Nephron (organoid): ENCODE results near the gene KLC4.
"Not testable (repeated sequence)": the region's sequence is repeated elsewhere in the genome, so short reads cannot be mapped to it uniquely, and the experiment has no call there.

ENCODE experiments used
- H3K27ac Mint-ChIP-seq, 3 experiments: 2 replicates each; pipeline ENCODE4 v1.8.0; 2020; ENCODE audit warnings: mixed read lengths in 3 of 3, mild to moderate bottlenecking in 2 of 3, moderate library complexity in 1 of 3
- H3K27me3 Mint-ChIP-seq: 2 replicates; pipeline ENCODE4 v1.8.0; 2021; ENCODE audit warnings: low read depth, mild to moderate bottlenecking, moderate library complexity, mixed read lengths
- H3K36me3 Mint-ChIP-seq: 2 replicates; pipeline ENCODE4 v1.8.0; 2020; ENCODE audit warnings: low read depth, mixed read lengths
- H3K4me1 Mint-ChIP-seq: 2 replicates; pipeline ENCODE4 v1.8.0; 2020; ENCODE audit warnings: mixed read lengths
- H3K4me3 Mint-ChIP-seq, 3 experiments: 2 replicates each; pipeline ENCODE4 v1.8.0; 2020; ENCODE audit warnings: mild to moderate bottlenecking in 3 of 3, mixed read lengths in 3 of 3, moderate library complexity in 2 of 3
- H3K9me3 Mint-ChIP-seq: 2 replicates; pipeline ENCODE4 v1.8.0; 2020; ENCODE audit warnings: mixed read lengths
- TF ChIP-seq, protein P1 (sequence below), 3 experiments: fragments of 200-600 bp; sonication (generic); IDR thresholded peaks; one replicate each; pipeline ENCODE4 v1.5.0; 2021; ENCODE audit warnings: antibody characterized with exemption in 3 of 3; ENCODE audit not compliant: unreplicated experiment in 3 of 3

Gene KLC4

DNA sequence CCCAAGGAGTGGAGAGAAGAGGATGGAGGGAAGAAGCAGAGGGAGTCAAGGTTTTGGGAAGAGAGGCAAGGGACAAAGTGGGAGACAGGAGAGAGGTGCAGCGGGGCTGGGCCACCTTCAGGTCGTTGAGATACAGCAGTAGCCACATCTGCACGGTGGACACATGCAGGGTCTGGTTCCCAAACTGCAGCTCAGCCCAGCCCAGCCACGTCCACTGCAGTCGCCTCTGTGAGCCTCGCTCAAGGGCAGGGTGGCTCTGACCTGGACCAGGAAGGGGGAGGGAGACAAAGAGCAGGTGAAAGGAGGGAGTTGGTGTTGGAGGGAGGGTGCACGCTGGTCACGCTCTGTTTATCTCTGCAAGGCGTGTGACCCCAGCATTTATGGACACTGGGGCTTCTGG lies 20.7 kb upstream of the KLC4 start:
- H3K27me3 Mint-ChIP-seq: no peaks in the 10 kb centered on the region
- TF ChIP-seq, protein P1, sequence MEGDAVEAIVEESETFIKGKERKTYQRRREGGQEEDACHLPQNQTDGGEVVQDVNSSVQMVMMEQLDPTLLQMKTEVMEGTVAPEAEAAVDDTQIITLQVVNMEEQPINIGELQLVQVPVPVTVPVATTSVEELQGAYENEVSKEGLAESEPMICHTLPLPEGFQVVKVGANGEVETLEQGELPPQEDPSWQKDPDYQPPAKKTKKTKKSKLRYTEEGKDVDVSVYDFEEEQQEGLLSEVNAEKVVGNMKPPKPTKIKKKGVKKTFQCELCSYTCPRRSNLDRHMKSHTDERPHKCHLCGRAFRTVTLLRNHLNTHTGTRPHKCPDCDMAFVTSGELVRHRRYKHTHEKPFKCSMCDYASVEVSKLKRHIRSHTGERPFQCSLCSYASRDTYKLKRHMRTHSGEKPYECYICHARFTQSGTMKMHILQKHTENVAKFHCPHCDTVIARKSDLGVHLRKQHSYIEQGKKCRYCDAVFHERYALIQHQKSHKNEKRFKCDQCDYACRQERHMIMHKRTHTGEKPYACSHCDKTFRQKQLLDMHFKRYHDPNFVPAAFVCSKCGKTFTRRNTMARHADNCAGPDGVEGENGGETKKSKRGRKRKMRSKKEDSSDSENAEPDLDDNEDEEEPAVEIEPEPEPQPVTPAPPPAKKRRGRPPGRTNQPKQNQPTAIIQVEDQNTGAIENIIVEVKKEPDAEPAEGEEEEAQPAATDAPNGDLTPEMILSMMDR (IDR thresholded peaks at IDR 0.05; ENCODE audit: unreplicated experiment in 3 of 3): no peak
- no peak overlapping the region for H3K27ac Mint-ChIP-seq
- no peaks in the 10 kb centered on the region for H3K4me1 Mint-ChIP-seq
- H3K36me3 Mint-ChIP-seq: peaks cover 75% of the 10 kb centered on the region
- no peaks in the 10 kb centered on the region for H3K9me3 Mint-ChIP-seq
- no peak overlapping the region for H3K4me3 Mint-ChIP-seq

- Mint-ChIP-seq H3K4me3 (no peak overlapping the region), H3K36me3 (peaks cover 68% of the 10 kb centered on the region), H3K27ac (no peak overlapping the region), H3K4me1 (no peaks in the 10 kb centered on the region), H3K9me3 (no peaks in the 10 kb centered on the region), H3K27me3 (no peaks in the 10 kb centered on the region)
- TF ChIP-seq, protein P1 (IDR thresholded peaks at IDR 0.05; ENCODE audit: unreplicated experiment in 3 of 3): no peak
Measured at GRCh38 chr6:43040542-43041257, 18.7 kb upstream of the KLC4 start.

DNA sequence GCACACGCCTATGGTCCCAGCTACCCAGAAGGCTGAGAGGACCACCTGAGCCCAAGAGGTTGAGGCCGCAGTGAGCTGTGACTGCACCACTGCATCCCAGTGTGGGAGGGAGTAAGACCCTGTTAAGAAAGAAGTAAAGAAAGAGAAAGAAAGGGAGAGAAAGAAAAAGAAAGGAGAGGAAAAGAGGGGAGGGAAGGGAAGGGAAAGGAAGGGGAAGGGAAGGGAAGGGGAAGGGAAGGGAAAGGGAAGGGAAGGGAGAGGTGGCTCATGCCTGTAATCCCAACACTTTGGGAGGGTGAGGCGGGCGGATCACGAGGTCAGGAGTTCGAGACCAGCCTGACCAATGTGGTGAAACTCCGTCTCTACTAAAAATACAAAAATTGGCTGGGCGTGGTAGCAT lies 18.0 kb upstream of the KLC4 start:
- not testable (repeated sequence) for H3K27me3 Mint-ChIP-seq, H3K27ac Mint-ChIP-seq, H3K4me3 Mint-ChIP-seq, H3K4me1 Mint-ChIP-seq, H3K9me3 Mint-ChIP-seq
- H3K36me3 Mint-ChIP-seq: peaks cover 72% of the 10 kb centered on the region

DNA sequence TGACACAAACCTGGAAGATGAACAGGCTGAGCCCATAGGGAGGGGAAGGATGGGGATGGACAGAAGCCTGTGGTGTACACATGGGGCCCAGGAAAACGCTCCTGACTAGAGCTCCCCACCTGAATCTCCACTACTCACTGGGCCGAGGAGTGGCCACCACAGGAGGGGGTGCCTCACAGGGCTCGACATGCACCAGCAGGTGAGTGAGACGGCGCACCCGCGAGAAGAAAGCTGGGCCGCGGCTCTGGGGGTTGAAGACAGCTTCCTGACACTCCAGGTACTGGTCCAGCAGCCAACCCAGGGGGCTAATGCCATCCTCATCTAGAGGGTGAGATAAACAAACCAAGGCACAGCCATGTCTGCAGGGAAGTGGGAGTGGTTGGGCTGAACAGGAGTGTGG lies 16.1 kb upstream of the KLC4 start:
- Mint-ChIP-seq H3K36me3 (peaks cover 67% of the 10 kb centered on the region), H3K9me3 (no peaks in the 10 kb centered on the region), H3K27ac (no peak overlapping the region), H3K4me3 (no peak overlapping the region), H3K4me1 (no peaks in the 10 kb centered on the region), H3K27me3 (no peaks in the 10 kb centered on the region)
- TF ChIP-seq, protein P1 (IDR thresholded peaks at IDR 0.05; ENCODE audit: unreplicated experiment in 3 of 3): no peak

- no peak overlapping the region for H3K4me3 Mint-ChIP-seq
- TF ChIP-seq, protein P1 (IDR thresholded peaks at IDR 0.05; ENCODE audit: unreplicated experiment in 3 of 3): no peak
- H3K4me1 Mint-ChIP-seq: peaks cover 7% of the 10 kb centered on the region
- H3K9me3 Mint-ChIP-seq: no peaks in the 10 kb centered on the region
- no peak overlapping the region for H3K27ac Mint-ChIP-seq
- peaks cover 66% of the 10 kb centered on the region for H3K36me3 Mint-ChIP-seq
- H3K27me3 Mint-ChIP-seq: no peaks in the 10 kb centered on the region
Measured at GRCh38 chr6:43045371-43045930, 14.0 kb upstream of the KLC4 start.

- no peak overlapping the region for H3K4me3 Mint-ChIP-seq
- H3K36me3 Mint-ChIP-seq: peaks cover 64% of the 10 kb centered on the region
- H3K4me1 Mint-ChIP-seq: peaks cover 31% of the 10 kb centered on the region
- H3K9me3 Mint-ChIP-seq: no peaks in the 10 kb centered on the region
- no peak overlapping the region for H3K27ac Mint-ChIP-seq
- no peaks in the 10 kb centered on the region for H3K27me3 Mint-ChIP-seq
- TF ChIP-seq, protein P1 (IDR thresholded peaks at IDR 0.05; ENCODE audit: unreplicated experiment in 3 of 3): no peak
Measured at GRCh38 chr6:43047998-43048397, 11.4 kb upstream of the KLC4 start.
